RPMI8226 (cell line): ENCODE results near the gene MBP.

Experiments
- DNase-seq: peaks from one replicate; pipeline ENCODE4 v3.0.0-alpha.2; 2015

Gene MBP

DNA sequence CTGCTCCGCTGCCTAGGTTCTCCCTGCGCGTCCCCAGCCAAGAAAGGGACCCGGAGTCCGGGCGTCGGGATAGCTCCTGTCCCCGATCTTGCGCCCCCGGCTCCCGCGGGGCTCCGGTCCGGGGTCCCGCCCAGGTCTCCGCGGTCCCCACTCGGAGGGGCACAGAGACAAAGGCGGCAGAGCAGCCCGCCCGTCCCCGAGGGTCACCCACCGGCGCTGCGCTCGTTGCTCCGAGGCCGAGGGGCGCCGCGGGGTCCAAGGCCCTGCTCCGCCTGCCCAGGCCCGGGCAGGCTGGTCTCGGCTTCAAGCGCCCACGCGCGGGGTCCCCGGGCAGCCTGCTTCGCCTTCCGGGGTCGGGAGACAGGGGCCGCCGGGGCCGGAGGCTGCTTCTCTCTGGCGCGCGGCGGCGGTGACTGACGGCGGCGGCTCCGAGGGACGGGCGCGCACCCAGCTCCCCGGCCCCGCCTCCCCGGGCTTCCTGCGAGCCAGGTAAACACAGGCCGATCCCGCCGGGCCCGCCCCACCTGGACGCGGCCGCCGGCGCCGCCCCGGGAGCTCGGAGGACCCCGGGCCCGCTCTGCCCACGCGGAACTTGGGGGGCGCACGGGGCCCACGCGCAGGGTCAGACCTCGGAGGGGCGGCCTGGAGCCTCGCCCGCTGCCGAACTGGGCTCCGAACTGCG, at the start of gene MBP:
TSS of gene MBP (minus strand) at position 415 of the 682 bp plus-strand sequence. CDS start 27,522 bp downstream, outside the sequence.
- DNase-seq: peak; percentile 89

DNA sequence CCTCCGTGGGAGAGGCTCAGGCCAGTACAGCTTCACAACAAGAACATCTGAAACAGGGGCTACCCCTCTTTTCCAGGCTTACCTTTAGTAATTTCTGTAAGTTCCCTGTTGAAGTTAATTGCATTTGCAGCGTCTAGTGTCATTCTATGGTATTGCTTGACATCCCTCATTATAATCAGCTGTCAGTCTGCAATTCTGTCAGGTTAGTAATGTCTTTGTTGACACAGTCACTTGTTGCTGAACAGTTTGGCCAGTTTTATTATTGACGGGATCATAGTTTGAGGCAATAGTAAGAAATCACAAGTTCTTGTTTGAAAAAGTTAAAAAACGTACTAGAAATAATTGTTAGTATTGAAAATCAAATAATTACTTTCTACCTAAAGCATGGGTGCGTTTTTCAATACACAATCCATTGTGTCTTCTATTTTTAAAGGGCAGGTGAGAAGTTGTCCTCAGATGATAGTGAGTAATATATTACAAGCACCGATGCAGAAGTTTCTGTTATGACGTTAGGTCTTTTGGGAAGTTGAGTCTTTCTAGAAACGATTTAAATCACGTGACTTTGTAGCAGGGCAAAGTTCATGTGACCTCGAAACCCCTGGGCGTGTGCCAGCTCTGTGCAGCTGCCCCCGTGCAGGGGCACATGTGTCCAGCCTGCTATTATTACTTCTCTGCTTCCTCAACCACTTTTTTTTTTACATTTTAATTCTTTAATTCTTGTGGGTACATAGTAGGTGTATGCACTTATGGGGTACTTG, 49.5 kb upstream of the MBP start:
- DNase-seq: peak; percentile 25

DNA sequence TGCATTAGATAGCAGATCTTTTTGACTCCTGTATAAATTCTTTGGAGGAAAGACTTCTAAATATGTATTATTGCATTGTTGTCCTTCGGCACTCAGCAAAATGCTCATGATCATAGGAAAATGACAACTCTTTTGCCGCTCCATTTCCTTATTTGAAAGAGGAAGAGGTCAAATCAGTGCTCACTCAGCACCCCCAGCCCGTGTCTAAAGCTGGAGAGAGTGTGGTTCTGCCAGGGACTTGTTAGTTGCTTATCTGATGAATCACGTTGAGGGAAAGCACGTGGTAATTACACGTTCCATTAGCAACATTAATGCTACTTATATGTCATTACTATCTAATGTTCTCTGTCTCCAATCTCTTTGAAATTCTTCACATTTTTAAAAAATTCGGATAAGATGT, 46.0 kb upstream of the MBP start:
- no peak for DNase-seq

DNA sequence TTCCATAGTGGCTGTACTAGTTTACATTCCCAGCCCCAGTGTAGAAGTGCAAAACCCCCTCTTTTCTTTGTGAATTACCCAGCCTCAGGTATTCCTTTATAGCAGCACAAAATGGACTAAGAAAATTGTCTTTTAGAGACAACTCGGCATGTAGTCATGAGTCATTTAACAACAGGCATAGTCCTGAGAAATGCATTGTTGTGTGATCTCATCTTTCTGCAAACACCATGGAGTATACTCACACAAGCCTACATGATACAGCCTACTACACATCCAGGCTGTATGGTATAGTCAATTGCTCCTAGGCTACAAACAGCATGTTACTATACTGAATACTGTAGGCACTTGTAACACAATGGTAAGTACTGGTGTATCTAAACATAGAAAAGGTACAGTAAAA, 44.4 kb upstream of the MBP start:
- DNase-seq: no peak

DNA sequence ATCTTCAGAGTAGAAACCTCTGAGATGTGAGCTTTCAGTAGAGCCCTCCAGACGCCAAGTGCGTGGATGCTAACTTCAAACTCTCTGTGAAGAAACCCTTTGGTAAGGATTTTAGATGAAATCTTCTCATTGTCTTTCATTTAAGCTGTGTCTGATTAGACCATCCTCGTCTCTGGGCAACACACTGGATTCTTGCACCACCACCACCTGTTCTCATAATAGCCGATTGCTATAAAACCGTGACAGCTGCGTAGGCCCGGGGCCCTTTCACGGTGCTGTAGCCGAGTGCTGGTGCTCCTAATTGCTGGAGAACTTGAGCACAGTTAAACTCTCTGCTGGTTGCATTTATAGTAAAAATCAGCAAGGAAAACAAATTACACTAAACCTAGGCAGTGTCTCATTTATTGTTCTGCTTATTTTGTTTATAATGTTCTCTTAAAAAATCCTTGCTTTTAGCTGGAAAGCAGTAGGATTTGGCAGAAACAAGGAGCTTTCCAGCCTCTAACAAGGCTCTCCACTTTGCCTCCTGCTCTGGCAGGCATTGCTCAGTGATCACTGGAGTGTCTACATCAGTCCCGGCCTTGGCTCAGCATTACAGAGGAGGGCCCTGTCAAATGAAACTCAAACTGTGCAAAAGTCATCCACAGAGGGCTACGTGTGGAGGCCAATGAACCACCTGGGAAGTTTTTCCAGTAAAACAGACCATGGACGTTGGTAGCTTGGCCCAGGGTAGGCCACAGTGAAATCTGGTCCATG, 40.9 kb upstream of the MBP start:
- DNase-seq: no peak

DNA sequence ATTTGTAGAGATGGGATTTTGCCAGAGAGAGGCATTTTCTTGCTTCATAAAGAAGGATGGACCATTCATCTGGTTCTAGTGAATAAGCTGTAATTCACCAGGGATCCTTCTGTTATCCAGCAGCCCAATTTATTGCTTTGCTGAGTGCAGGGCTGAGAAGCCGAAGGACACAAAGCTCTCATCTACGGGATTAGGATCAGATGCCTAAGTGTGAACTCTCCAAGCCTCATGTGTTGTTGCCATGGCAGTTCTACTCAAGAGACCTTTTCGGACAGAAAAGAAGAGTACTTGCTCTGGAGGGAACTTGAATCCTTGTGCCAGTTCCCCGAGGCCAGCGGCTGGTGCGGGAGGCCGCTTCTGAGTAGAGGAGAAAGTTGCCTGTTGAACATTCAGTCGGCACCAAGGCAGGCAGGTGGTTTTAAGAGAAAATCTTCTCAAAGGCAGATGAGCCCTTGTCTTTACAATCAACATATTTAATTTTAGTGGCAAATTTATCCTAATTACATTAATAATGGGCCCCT, 38.4 kb upstream of the MBP start:
- no peak for DNase-seq

DNA sequence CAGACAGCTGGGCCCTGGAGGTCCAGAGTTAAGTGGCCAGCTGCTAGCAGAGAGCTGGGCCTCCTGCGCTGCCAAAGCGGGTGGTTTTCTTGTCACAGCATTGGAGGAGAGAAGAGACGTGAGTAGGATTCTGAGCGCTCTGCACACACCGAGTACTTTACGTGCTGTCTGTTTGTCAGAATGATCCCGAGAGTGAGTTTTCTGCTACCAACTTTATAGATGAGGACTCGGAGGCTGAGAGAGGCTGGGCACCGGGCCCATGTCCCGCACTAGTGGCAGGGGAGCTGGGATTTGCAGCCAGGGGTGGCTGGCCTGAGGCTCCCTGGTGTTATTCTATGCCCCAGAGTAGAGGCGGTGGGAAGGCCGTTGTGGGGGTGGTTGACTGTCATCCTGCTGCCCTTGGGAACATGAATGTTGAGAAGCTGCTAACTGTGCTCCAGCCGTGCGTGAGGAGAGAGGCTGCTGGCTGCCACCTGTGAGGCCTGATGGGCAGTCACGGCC, 36.3 kb upstream of the MBP start:
- no peak for DNase-seq

DNA sequence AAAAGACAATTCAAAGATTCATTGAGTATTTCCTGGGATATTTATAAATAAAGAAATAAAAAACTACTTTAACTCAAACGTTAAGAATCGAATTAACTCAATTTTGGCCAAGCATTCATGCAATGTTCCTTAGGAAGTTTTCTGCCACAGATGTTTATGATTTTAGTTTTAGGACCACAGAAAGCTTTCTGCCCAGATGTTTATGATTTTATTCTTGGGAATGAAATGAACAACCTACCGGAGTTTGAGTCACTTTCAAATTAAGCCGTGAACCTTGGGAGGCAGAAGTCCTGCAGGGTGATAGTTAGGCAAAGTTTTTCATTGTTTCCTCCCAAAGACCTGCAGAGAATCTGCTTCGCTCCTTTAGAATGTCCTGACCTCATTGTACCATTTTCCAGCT, 34.7 kb upstream of the MBP start:
- no peak for DNase-seq

DNA sequence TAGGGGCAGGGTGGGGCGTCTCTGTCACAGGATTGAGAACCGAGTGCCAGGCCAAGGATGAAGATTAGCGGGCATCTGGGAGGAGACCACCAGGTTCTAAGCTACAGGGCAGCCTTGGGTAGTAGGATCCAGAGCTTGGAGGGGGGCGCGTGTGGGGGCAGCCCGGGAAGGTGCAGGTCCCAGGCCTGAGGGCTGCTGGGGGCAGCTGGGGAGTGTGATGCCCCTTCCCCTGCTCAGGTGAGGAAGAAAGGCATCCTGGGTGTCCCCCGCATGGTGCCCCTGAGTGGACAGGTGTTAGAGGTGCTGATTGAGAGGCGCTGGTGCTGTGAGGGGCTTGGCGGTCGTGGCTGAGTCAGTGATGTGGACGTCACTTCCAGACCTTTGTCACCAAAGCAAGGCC, 33.9 kb upstream of the MBP start:
- DNase-seq: no peak

DNA sequence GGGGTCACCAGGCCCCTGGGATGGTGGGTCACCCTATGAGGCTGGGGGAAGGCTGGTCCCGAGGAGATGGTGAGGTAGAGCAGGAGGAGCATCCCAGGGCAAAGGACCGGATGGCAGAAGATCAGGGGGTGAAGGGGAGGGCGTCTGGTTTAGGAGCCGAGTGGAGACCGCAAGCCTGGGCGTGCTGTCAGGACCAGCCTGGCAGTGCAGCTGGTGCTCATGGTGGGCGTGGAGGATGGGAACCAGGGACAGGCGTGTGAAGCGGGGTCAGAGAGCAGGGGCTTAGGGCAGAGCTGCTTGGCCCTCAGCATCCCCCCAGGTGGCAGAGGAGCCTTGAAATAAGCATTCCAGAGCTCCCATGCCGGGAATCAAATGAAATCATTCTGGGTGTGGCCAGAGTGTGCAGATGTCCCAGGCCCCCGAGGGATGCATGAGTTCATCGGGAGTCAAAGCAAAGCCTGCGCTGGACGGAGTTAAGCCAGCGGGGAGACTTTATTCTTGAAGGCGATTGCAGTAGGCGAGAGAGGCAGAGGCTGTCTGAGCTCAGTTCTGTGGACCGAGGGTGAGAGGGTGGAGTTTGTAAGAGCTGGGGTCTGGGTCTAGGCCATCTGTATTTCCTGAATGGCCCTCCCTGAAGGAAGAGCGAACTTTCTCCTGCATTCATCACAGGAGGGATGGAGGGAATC, 33.1 kb upstream of the MBP start:
- DNase-seq: no peak

DNA sequence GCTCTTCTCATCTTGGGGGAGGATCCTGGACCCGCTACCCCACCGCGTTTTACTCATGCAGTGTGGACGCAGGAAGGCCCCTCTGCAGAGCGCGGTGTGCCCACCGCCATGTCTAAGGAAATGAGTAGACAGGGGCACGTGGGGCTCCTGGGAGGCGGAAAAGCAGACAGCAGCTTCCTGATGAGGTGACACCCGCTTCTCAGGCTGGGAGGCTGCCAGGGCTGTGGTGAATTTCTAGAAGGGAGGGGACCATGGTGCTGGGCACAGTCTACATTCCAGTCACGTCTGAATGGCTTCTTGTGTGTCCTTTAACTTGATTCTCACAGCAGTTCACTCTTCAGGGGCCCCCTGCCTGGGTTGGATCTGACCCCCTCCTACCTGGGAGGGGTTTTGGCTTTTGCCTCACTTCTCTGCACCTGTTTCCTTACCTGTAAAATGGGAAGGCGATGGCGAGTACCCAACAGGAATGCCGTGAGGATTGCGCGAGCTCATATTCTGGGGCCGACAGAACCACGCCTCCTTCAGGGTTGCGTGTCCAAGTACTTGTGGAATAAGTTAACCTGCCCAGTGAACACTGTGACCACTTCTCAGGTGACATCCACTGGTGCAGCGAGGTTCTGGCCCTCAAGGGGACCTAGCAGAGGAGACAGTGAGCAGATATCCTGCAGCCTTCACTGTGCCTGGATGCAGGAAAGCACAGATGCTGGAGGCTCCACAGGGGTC, 32.3 kb upstream of the MBP start:
- DNase-seq: peak; percentile 13

DNA sequence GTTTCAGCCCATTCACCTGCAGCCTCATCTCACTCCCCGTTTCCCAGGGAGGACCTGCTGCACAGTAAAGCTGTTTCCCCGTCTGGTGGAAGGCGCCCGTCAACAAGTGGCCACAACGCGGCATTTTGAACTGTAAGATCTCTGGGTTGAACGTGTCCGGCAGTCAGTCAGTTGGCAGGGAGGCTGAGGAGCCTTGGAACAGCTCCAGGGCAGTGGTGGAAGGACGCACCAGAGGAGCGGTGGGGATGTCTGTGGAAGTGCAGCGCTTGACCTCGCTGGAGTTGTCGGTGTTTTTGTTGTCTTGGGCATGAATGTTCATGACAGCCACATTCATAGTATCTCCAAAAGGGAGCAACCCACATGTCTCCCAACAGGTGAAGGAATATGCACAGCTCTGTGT, 31.4 kb upstream of the MBP start:
- DNase-seq: no peak

DNA sequence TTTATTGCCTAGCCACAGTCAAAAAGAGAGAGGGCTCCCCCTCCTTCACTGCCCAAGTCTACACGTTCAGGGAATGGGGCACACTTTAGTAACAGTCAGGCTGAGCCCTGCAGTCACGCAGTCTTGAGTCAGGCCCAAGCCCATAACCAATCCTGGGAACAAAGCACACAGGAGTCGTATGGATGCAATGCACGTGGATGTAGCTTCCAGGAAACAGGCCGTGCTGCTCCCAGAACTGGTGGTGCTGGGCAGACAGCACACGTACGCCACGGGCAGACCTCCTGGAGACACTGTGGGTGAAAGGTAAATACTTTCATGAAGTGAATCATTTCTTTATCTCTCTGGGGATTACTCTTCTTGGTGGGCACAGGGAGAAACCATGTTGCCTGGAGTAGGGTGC, 30.0 kb upstream of the MBP start:
- no peak for DNase-seq

DNA sequence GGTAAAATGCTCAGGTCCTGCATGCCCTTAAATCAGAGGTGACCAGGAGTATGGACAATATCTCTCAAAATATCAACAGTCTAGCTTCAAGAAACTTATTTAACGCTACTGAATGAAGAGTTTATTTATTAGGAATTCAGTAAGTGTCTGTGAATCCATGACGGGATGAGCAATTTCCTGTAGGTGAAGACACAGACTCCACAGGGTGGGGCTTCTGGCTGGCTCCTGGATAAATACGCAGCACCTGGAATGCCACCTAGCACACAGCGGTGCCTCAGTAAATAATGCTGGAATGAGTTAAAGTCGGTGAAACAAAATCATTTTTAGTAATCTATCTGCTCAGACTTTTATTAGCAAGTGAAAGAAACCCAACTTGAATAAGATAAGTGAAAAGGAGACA, 29.4 kb upstream of the MBP start:
- DNase-seq: no peak

DNA sequence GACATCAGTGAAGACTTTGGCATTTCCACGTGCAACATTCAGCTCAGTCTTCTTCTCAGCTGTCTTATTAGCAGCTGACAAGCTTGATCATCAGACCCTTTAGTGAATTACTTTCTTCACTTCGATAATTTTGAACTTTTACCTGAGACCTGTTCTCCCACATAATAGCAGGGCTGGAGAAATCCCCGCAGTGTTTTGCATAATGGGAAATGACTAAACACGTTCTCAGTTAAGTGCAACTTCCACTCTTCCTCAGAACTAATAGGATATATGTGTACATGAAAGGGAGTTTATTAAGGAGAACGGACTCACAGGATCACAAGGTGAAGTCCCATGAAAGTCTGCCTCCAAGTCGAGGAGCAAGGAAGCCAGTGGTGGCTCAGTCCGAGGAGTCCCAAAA, 28.8 kb upstream of the MBP start:
- DNase-seq: no peak

DNA sequence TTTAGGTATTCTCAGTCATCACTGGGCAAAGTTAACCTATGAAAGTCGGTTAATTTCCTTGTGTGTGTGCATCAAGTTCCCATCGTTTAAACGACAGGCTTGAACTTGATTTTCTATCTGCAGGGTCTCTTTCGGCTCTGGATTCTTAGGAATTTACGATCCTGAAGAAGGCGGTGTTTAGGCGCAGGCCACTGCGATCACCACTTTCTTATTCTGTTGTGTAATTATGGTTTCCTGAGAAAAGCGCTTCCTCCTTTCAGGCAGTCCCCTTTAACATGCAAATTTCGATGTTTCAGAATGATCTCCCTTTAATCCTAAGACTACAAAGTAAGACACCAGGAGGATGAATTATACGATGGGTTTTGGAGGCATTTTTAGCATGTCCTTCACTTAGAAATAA, 27.9 kb upstream of the MBP start:
- no peak for DNase-seq

DNA sequence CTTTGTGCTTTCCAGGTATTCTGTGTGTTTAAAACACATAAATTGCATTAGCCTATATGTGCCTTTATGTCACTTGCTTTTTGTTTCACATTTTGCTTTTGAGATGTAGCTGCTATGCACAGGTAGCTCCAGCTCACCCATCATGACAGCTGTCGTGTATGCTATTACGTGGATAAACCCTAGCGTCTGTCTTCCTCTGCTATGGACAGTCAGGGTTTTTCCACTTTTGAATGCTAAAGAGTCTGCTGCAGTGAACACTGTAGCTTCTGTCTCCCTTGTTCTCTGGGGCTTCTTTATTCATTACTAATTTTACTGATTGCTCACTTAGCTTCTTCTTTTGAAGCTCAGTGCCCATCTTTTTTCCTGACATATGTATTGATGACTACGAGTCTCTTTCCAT, 24.7 kb upstream of the MBP start:
- no peak for DNase-seq

DNA sequence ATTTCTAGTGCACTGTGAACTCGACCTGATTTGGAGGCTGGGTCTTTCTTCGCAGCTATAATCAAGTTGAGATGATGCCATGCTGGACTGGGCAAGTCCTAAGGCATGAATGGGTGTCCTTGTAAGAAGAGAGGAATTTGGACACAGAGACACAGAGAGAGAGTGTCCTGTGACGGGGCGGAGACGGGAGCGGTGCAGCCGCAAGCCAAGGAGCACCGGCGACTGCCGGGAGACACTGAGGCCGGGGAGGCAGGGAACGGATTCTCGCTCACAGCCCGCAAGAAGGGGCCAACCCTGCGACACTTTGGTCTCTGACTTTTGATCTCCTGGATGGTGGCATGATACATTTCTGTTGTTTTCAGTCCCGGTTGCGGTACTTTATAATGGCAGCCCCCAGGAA, 22.4 kb upstream of the MBP start:
- DNase-seq: no peak

DNA sequence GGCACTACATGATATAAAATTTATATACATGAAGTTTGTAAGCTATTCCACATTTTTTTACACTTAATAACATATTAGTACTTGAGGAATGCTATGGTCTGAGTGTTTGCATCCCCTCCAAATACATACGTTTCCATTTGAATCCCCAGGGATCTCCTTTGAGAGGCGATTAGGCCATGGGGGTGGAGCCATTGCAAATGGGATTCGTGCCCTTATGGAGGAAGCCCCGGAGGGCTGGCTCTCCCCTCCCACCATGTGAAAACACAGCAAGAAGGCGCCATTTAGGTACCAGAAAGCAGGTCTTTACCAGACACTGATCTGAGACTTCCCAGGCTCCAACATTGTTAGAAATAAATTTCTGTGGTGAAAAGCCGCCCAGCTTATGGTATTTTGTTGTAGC, 20.8 kb upstream of the MBP start:
- DNase-seq: no peak

DNA sequence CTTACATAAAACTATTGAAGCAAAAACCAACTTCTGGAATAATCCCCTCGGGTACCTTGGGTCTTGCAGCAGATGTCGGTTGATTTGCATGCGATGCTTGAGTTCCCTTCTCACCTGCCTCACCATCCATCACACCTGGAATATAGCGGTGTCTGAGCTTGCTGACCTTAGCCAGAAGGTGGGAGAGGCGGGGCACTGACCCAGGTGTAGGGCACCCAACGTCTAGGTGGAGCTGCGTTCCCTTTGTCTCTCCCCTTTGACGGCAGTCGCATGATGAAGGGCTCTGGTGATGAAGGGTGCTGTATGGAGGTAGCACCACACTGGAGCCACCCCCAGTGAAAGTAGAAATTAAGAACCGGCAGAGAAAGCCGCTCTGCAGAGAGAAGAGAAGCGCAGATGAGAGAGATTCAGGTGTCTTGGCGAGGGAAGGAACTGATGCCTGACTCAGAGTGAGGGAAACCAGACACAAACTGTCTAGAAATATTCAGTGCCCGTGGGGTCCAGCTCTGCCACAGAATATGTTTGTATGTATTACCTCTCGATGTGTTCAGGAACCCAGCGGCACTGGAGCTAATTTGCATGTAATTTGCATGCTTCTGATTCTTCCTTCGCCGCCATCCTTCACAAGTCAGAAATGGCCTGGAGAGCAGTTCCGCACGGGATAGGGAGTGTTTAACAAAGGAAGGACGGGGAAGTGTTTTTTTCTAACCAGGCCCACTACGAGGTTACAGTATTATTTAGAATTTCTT, 19.4 kb upstream of the MBP start:
- no peak for DNase-seq

DNA sequence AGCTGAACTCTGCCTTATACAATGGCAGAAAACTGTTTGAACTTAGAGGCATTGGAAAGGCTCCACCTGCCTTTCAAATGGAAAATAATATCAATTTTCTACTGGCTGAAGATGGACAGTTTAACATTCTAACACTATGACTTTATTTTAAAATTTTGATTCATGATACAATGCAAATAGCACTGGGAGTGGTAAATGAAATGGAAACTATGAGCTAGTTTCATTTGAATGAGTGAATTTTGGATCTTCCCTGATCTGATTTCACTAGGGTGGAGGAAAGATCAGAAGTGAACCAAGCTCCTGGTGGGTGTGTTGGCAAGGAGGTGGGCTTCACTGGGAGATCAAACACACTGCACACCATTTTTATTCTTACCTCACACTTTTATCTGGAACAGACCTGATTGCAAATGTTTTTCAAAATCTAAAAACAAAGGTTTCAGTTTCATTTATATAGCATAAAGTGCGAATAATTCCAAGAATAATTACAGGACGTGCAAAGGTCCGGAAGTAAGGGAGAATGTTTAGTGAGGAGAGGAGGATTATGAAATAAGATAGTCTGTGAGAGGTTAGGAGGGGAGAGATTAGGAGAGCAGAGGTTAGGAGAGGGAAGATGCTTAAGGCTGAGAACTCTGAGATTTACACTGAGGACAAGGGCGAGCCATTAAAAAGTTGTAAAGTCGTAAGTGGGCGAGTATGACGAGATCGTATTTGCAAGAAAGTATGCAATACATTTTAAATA, 18.6 kb upstream of the MBP start:
- DNase-seq: no peak
